GM21367 (cell line): Measurements from ENCODE around the gene TTC31.
"Not testable (repeated sequence)": the region's sequence is repeated elsewhere in the genome, so short reads cannot be mapped to it uniquely, and the experiment has no call there.

Experiments
- ATAC-seq: cut with Tn5 transposase; IDR thresholded peaks from one replicate; pipeline ENCODE4 v1.9.1; 2021; ENCODE audit not compliant: unreplicated experiment

The TTC31 gene

DNA sequence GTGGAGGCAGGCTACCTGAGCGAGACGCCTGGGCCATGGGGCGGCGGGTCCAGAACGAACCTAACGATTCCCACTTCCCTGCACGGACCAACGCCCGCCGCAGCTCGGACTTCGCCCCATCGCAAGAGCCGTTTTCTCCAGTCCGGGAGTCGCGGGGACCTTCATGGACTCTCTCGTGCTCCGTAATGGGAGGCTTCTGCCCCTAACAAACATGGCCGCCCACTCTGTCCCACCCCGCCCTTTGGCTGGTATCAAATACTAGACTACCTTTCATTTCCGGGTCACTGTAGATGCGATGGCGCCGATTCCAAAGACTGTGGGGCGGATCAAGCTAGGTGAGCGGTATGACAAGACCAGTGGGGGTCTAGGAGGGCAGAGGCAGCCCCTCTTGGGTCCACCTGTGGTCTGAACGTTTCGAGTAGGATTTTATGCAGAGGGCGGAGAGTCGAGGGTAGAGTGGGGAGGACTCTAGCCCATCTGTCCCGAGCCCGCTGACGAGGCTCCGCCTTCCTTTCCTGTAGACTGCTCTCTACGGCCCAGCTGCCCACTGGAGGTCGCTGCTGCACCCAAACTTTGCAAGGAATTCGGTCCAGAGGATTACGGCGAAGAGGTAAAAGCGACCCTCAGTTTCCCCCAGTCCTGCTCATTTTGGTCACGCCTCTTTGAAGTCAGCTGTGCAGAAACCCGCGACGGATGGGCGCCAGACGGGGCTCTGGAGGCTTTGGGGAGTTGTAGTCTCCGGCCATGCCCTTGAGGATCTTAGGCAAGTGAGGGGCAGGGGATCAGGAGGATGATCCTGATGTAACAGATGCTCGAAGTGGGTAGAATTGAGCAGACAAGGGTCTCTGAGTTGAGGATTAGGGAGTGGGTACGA lies at the start of gene TTC31, which contains the start of gene CCDC142:
Gene TTC31 (plus strand): TSS at position 281 of the 874 bp plus-strand sequence. CDS start 15 bp downstream, at position 296.
Gene CCDC142 (minus strand): TSS at position 198 of the 874 bp plus-strand sequence. CDS start 161 bp downstream, at position 37.
- ATAC-seq: peak; percentile 76

DNA sequence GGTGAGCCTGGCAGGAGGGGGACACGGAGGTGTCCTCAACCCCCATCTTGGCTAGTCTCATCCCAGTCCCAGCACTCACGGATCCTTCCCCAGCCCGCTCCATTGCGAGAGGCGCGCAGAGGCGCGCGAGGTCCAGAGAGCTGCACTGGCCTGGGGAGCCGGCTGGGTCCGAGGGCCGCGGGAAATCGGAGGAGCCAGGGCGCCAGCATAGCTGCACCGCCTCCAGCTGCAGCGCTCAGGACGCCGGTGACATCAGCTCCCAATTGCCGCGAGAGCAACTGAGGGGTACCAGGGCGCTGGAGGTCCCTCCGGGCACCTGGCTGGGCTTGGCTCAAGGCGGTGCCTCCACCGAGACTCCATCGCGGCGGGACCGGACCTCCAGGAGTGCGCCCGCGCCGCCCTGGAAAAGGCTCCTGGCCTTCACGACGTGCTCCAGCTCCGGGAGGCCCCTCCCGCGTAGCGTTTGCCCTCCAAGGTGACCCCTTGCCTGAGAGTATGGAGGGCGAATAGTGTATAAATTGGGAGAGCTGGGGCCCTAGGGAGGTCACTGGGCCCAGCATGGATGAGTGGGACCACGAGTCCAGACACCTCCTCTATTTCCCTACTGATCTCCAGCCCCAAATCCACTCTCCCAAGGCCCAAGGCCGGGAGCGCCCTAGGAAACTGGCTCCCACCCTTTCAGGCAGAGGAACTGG lies 46.6 kb upstream of the TTC31 start:
- ATAC-seq: no peak

DNA sequence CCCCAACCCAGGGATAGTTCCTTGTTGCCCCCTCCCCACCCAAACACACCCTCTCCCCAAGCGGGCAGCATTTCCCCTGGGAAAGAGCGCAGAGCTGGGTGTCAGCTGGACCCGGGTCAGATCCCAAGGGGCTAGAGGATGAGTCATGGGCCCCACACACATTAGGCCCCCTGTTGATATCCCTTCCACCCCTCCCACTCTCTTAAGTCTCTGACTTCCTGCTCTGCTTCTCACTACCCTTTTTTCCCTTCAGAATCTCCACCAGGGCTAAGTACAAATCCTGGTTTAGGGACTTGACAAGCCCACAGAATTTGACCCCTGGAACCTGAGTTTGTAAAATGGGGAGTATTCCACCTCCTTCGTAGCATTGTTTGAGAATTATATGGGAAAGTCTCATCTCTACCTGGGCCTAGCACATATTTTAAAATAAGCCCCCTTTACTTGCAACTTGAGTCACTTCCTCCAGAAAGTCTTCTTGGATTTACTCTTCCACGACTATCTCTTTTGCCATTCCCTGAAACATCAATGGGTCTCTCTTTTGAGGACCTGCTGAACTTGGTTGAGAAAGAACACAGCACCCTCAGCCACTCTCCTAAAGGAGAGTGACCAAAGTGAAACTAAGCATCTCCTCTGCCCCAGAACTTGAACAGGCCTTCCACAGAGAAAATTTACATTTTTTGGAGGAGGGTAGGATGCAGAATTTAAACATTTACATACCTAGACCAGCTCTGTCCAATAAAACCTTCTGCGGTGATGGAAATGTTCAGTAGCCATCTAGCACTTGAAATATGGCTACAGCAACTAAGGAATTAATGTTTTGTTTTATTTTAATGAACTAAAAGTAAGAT lies 45.8 kb upstream of the TTC31 start:
- no peak for ATAC-seq

DNA sequence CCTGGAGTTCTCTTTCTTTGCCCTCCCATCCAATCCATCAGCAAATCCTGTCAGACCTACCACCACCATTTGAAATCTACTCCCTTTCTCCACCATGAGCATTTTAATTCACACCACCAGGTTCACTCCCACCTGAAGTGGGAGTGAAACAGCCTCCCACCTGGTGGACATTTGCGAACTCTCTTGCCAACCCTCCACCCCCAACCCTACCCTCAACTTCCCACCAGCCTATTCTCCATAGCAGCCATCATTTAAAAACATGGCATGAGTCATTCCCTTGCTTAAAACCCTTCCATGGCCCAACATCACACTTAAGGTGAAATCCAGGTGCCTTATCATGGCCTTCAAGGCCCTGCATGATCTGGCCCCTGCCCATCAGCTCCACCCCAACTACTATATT lies 44.6 kb upstream of the TTC31 start:
- ATAC-seq: no peak

DNA sequence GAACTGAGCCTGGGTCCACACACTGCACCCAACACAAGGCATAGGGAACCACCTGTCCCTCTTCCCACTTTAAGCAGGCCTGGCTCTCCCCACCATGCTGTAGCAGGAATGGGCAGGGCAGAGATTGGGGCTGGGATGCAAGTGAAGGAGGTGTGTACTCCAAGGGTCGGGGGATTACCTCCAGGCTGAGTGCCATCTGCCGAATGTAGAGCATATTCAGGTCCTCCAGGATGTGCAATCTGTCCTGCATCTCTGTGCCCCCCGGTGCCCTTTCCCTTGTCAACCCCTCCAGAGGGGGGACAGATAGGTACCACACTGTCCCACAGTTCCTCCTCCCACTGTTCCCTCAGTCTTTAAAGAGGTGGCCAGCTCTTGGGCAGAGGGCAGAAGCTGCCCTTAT lies 43.5 kb upstream of the TTC31 start:
- no peak for ATAC-seq

DNA sequence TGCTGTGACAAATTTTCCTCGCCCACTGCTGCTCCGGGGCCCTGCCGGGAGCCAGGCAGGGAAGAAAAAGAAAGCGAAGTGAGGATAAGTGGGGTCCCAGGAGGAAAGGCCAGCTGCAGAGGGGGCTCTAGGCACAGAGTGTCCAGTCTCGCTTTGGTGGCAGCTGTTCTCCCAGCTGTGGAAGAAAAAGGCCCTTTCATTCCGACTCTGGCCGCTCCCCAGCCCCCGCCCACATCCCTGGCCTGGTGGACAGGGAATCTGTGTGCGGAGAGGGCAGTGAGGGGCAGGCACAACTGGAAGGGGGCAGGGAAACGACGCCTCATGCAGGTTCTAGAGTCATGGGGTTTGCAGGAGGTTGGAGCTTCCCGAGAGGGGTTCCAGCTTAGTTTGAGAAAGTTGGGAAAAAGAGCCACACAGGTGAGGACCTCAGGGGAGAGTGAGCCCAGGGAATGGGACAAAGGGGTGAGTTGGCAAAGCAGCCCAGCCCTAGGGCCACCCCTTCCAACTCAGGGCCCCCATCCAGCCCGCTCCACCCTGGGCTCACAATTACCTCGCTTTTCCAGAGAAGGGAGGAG lies 43.0 kb upstream of the TTC31 start:
- no peak for ATAC-seq

DNA sequence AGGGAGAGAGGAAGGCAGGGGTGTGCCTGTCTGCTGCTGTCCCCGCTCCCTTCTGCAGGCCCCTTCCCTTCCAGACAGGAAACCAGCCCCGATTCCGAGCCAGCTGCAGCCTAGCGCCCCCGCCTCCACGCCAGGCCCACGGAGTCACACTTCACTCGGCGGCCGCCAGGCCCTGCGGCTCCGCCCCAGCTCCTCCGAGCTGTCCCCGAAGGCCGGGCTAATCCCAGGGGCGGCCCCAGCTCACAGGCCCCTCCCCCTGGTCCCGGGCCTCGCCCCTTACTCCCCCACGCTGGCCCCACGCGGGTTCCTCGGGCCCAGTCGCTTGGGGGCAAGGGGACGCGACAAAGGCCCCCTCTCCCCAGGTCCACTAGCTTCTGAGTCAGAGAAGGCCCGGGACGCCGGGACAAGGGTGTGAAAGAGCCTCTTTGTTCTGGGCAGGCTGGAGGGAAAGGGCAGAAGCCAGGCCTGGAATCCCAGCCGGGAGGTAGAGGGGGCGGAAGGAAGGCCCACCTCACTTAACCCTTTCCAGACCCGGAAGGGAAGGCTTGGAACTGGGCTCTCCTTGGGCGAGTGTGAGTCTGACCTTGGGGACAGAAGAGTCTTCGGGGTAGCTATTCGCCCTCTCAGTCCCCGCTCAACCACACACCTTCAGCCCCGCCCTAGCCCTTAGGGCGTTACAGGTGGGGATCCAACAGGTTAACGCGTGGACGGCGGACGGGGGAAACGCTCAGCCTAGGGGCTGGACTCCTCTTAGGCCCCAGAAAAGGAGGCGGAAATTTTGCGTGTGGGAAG lies 42.3 kb upstream of the TTC31 start:
- ATAC-seq: peak; percentile 90

DNA sequence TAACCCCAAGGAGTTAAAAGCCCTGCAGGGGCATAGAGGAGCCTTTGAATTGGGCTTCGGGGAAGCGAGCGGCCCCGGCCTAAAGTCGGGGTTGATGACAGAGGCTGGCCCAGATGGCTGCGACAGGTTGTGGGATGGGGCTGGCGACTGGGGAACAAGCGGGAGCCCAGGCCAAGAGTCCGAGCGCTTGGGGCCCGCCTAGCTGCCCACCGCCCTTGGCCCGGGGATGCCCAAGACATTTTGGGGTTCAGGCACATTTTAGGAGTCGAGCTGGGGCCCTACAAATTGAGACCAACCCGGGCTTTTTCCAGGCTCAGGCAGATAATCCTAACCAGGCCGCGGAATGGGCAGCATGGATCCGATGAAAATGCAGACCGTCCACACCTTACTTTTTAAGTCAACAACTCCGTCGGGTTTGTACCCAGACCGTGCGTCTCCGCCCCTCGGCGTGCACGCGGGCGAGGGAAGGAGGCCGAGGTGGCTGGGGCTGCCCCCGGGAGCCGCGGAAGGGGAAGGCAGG lies 41.7 kb upstream of the TTC31 start:
- ATAC-seq: no peak

DNA sequence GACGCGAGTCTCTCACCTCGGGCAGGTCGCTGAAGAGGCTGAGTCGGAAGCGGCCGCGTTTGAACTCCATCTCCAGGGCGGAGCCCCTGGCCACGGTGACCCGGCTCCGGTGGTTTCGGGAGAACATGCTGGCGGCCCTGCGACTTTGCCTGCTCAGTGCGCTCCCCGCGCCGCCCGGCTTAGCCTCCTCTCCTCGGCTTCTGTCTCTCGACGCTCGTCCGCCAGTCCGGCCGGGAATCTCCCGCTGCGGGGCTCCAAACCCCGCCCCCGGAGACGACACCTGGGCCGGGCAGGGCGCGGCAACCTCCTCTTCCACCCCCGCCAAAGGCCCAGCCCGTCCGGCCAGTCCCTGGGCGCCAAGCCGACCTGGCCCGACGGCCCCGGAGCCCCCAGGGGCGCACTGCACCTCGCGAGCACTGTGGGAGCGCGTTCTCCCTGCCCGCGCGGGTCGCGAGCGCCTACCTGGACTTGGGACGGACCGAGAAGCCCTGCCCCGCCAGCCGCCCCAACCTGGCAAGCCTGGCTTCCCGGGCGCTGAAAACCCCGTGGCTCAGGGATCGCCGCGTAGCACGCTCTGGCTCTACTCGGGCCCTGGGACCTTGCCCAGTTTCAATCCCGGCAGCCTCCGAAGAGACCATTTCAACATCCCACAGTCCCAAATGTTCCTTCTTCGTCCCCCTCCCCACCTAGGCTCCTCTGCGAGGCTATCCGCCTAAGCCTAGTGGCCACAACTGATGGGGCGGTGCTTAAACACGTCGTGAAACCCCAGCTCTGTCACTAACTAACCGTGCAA lies 41.0 kb upstream of the TTC31 start, which contains the start of gene RTKN:
Gene RTKN (minus strand): TSS at position 248 of the 793 bp plus-strand sequence. CDS start 121 bp downstream, at position 127.
- no peak for ATAC-seq

DNA sequence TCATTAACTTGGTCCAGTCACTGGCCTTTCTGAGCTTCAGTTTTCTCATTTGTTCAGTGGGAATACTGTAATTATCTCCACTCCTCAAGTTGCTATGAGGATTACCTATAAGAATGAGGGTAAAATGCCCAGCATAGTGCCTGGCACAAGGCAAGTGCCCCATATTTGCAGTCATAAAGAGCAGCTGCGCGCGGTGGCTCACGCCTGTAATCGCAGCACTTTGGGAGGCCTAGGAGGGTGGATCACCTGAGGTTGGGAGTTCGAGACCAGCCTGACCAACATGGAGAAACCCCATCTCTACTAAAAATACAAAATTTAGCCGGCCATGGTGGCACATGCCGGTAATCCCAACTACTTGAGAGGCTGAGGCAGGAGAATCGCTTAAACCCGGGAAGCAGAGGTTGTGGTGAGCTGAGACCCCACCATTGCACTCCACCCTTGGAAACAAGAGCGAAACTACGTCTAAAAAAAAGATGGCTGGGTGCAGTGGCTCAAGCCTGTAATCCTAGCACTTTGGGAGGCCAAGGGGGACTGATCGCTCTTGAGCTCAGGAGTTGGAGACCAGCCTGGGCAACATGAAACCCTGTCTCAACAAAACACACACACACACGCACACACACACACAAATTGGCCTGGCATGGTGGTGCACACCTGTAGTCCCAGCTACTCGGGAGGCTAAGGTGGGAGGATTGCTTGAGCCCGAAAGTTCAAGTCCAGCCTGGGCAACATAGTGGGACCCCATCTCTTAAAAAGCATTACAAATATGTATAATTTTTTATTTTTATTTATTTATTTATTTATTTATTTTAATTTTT lies 40.2 kb upstream of the TTC31 start:
- not testable (repeated sequence) for ATAC-seq

DNA sequence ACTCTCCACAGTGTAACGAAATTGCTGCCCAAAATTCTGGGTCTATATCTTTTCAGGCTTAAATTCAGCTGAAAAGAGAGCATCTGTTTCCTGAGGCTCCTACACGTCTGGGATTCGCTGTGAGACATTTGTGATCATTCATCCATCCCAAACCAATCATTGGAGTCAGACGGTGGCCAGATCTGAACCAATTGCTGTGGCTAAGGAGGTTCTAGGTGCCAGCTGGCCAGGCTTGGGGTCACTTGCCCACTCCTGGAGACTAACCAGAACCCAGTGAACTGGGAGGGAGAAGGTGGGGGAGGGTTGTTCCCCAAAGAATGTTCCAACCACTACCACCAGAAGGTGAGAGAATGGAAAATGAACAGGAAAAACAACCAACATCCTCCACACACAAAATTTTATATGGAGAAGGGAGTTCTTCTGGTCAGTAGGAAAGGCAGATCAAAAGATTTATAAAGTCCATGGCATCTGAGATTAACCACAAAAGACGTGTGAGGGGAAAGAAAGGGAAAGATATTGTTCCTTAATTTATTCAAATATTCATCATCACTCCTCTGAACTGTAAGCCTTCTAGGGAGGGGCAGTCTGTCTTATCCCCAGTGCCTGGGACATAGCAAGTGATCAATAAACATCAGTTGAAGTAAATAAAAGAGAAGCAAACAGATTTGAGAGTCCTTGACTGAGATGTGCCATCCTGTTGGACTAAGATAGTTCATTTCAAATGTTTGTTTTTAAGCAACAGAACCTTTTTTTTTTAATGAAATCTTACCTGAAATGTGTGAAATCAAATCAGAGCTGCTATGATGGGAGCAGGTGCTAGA lies 38.2 kb upstream of the TTC31 start:
- no peak for ATAC-seq

DNA sequence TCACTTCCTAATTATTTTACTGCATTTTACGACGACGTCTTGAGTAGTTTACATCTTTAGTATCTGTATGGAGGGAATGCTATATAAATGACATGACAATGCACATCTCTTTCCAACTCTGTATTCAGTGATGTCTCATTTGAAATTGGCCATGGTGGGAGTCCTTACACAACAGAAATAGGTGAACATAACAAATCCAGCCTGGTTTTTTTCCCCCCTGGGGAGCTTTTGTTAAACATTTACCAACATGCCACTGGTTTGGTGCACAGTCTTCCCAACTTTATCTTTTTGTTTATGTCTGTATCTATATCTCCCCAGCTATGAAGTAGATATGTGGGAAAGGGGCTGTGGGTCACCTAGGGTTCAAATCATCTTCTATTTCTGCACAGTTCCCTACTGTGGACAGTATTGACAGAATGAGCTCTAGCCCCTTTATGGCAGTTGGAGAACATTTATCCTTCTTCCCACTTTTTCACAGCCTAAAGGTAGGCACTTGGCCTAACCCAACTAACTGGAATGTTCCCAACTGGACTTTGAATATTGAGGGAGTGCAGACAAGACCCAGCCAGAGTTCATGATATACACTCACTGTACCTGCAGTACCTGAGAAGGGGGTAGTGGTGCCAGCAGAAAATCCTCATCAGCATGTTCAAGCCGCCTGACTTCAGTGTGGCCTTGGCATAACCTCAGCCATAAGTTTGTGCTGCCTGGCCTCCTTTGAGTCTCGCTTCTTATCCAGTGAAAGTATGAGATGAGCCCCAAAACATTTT lies 35.5 kb upstream of the TTC31 start:
- no peak for ATAC-seq

DNA sequence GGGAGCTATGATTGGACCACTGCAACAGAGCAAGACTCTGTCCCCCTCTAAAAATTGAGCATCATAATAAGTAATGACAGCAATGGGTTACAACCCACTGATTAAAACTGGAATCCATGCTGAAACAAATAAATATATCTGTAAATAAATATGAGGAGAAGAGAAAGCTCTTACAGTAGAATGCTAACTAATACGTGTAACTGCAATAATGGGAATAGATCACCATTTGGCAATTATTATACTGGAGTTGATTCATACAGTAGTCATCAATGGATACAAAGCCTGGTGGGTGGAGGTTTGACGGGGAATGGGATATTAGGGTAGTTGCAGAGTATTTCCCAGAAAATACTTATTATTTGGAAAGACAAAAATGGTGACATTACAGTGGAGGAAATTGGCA lies 34.1 kb upstream of the TTC31 start:
- no peak for ATAC-seq

DNA sequence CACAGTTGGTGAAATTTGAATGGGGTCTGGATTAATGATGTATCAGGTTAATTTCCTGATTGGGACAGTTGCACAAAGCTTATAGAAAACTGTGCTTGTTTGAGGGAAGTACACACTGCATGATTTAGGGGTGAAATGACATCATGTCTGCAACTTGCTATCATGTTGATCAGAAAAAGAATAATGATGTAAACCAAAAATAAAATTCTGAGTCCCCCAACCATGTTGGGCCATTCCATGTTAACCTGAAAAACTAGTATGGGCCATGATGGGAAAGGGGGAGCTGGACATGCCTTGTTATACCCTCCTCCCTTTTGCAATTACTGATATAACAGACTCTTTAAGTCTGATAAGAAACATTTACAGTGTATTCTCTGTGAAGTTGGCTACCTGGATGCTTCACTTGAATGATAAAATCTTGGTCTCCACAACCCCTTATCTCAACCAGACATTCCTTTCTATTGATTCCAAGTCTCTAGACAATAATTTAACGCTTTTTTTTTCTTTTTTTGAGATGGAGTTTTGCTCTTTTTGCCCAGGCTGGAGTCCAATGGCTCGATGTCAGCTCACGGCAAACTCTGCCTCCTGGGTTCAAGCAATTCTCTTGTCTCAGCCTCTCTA lies 32.2 kb upstream of the TTC31 start:
- no peak for ATAC-seq

DNA sequence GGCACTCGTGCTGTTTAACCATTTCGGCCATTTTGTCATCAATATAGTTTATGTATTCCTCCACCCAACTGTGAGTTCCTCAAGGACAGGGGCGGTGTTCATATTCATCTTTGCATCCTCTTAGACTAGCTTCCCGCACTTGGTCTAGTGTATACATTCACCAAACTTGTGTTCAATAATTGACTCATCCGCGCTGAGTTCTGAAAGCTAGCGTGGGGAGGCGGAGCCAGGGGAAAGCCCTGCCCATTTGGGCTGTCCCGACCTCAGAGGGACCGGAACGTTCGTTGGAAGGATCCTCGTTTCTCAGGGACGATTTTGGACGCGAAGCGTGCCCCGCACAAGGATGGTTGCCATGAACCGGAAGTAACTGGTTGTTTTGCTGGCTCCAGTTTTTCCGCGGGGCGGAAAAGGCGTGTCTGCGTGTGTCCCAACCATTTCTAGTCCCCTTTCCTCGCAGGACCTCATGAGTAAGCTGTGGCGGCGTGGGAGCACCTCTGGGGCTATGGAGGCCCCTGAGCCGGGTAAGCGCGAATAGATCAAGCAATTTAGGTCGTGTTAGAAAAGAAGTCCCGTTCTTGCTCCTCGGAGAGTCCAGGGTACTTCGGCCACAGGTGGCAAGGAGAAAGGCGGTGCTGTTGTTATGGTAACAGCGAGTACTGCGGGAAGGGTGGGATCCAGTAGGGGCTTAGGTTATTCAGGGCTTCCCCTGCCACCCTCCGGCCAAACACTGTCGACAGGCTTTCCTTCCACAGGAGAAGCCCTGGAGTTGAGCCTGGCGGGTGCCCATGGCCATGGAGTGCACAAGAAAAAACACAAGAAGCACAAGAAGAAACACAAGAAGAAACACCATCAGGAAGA lies 28.0 kb upstream of the TTC31 start, which contains the start of gene INO80B:
Gene INO80B (plus strand): TSS at position 434 of the 858 bp plus-strand sequence. CDS start 30 bp downstream, at position 464.
- peak; percentile 30 for ATAC-seq
